Esophagus mucosa (tissue), 1 donor: ENCODE measurements around the gene DENND10. TPM values are rescaled to one million over a fixed set of nuclear protein-coding genes. Genes with fewer than 3 reads are reported as not detected.
"Not testable (repeated sequence)": the region's sequence is repeated elsewhere in the genome, so short reads cannot be mapped to it uniquely, and the experiment has no call there.

Experiments used
- ATAC-seq: fragments of 200-7000 bp; cut with Tn5 transposase; one replicate; pipeline ENCODE4 v1.9.1; 2020
- total RNA-seq: library from RNA; stranded (reverse); gene quantifications from one replicate; pipeline ENCODE4 v1.2.4, GENCODE V29; 2023
- donor health status: DM: yes; HTN: yes; CAD: no.

DENND10 gene
- total RNA-seq, 1 donor from 2014 or later: 38.3 TPM

DNA sequence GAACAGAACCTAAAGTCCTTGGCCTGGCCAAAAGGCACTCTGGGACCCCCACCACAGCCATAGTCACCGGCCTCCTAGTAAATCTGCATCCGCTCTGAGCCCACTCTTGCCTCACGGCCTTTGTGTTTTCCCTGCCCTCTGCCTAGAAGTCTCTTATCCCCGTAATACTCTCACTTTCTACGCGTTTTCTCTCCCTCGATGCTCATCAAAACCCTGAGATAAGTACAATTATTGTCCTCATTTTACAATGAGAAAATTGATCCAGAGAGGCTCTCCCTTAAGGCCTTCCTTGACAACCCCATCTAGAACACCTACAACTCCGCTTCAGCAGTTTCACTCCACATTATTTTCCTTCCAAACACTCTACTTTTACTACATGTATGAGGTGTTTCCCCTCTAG, 63.1 kb downstream of the DENND10 start:
- no peak for ATAC-seq

DNA sequence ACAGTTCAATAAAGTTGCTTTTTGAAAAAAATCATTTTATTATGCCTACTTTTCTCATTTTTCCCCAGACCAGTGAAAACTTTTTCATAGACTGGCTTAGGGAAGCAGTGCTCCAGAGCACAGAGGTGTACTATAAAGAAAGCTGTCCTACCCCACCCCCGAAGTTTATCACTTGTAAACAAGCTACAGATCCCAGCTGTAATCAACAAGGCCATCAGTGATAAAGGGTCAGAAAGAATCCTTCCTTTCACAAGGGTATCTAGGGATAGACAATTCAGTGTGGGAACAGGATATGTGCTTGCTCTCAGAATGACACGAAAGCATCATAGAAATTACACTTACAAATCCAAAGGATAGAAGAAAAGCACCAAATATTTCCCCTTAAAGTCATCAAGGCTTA, 70.2 kb downstream of the DENND10 start:
- no peak for ATAC-seq

DNA sequence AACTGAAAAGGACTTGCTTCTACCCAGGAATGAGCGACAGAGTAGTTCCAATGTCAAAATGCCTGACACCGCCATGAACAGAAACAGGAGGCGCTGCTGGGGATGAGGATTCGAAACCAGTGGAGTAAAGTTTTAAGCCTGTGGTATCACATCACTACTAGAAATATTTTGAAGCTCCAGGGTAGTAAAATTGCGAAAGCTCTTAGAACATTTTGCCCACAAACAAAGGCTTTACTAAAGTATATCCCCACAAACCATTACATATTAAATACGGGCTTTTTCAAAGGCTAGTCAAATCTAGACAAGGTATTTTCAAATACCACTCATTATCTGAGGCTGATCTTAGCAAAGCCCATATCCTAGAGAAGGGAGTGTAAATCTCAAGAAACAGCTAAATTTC, 72.3 kb downstream of the DENND10 start:
- no peak for ATAC-seq

DNA sequence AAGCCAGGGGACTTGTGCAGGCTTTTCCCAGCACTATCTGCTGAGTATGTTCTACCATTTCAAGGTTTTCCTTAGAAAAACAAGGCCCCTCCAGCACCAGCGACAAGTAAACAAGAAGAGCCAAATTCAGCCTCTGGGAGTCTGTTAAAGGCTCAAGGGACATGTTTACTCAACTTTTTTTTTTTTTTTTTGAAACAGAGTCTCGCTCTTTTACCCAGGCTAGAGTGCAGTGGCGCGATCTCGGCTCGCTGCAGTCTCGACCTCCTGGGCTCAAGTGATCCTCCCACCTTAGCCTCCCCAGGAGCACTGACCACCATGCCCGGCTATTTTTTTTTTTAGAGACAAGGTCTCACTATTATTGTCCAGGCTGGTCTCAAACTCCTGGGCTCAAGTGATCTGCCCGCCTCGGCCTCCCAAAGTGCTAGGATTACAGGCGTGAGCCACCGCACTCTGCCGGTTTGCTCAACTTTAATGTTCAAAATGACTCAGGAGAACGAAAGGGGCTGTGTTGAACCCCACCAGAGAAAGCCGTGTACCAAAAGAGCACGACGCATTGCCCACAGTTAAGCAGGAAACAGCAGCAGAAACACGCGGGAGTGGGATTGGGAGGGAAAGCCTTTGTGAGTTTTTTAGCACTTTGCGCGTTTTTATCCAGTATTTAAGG, 73.9 kb downstream of the DENND10 start:
- ATAC-seq: peak; percentile 24

DNA sequence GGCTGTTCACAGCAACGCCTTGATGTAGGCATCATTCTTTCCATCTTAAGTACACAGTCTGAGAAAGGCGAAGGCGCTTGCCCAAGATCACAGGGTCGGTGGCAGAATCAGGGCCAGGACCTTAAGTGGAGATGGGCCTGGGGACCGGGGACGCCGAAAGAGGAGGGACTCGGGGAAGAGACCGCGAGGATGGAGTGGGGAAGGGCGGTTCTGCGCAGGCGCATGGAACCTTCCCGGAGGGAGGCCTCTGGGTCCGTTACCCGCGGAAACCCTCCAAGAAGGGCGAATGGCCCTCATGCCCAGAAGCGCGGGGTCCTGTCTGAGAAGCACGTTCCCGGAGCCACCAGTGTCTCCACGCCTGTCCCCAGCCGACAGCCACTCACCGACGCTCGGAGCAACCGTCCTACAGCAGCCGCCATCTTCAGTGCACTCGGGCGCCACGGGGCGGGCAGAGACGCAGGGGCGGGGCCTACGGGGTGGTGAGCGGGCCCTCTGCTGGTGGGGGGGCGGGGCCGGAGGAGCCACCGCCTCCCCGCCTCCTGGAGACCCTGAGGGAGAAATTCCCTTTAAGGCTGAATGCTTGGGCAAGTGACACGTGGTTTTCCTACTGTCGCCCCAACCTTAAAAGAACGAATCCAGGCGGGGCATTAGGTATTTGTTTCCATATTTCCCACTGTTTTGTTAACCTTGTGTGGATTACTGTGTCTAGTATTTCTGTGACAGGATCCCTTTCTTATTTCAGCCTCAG, 74.6 kb downstream of the DENND10 start, which contains the start of gene PRDX3:
PRDX3 (minus strand) TSS at position 441 of the 748 bp plus-strand sequence; CDS start at position 419, 22 bp downstream.
- ATAC-seq: peak; percentile 94

DNA sequence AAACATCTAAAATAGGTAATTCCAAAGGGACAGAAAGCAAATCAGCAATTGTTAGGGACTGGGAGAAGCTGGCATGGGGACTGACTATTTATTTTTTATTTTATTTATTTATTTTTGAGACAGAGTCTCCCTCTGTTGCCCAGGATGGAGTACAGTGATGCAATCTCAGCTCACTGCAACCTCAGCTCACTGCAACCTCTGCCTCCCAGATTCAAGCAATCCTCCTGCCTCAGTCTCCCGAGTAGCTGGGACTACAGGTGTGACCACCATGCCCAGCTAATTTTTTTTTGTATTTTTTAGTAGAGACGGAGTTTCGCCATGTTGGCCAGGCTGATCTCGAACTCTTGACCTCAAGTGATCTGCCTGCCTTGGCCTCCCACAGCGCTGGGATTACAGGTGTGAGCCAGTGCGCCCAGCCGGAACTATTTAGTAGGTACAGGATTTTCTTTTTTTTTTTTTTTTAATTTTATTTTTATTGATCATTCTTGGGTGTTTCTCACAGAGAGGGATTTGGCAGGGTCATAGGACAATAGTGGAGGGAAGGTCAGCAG, 77.0 kb downstream of the DENND10 start:
- ATAC-seq: not testable (repeated sequence)

DNA sequence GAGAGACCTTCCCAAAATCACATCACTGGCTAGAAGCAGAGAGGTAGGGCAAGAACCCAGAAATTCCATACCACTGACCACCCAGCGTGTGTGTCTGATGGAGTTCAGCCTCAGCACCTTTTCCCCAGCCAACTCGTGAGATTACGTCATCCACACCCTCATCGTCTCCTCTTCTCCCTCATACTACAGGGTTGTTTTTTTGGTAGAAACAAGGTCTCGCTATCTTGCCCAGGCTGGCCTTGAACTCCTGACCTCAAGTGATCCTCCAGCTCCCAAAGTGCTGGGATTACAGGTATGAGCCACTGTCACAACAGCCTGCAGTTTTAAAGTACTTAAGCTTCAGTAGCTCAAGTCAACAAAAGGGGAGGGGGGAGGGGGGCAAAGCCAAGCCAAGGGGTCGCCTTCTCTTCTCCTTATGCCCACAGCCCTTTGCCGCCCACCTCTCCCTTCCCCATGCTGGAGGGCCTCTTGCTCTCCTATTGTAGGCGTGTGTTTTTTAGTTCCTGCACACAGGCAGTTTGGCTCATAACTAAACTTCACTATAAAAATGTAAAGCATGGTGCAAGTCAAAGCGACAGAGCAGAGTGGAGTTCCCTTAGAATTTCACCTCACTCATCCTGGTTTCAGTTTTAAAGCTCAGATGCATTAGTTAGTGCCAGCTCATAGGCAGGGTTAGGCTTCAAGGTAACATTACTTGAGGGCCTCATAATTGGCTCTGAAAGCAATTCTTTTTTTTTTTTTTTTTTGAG, 79.9 kb downstream of the DENND10 start:
- peak; percentile 41 for ATAC-seq

Other genes with a start within 250 kb of the DENND10 start
- gene NANOS1, start 74.4 kb upstream of the DENND10 start, total RNA-seq: 1.3 TPM
- 88.2 TPM for gene EIF3A, start 23.3 kb upstream of the DENND10 start, total RNA-seq
- 18.3 TPM for gene SFXN4, start 61.6 kb downstream of the DENND10 start, total RNA-seq
- gene PRDX3, start 74.7 kb downstream of the DENND10 start, total RNA-seq: 72.1 TPM
- 3.7 TPM for gene GRK5, start 103.5 kb downstream of the DENND10 start, total RNA-seq